ENCODE results near the gene CLEC2A.

The CLEC2A gene

DNA sequence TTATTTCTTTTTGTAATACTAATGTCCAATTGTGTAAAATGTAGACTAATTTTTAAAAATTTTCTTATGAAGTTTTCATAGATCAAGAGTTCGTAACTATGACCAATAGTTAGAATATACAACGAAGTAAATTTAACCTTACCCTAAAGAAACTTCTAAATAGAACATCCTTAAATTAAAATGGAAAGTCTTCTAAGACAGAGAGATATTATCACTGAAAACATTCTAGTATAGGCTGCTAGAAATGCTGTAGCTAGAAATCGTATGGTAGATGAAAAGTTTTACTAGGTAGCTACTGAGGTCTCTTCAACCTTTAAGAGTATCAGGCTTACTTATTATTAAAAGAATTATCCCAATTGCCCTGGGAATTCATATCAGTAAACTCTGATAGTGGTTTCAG is 925 bp downstream of the CLEC2A start:
- DNase-seq = no peak

GRCh38 chr12:9928607-9929006 is 3.6 kb downstream of the CLEC2A start:
- no peak for DNase-seq

DNA sequence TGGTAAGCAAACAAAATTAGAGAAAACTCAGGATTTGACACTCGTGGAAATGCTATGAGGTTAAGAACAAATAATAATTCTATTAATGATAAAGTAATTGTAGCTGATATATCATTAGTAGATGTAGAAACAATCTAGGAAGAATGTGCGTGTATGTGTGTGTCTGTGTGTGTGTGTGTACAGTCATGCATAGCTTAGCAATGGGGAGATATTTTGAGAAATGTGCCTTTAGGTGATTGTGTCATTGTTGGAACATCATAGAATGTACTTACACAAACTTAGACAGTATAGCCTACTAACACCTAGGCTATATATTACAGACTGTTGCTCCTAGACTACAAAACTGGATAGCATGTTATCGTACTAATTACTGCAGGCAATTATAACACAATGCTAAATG is 5.3 kb downstream of the CLEC2A start:
- DNase-seq = no peak

DNA sequence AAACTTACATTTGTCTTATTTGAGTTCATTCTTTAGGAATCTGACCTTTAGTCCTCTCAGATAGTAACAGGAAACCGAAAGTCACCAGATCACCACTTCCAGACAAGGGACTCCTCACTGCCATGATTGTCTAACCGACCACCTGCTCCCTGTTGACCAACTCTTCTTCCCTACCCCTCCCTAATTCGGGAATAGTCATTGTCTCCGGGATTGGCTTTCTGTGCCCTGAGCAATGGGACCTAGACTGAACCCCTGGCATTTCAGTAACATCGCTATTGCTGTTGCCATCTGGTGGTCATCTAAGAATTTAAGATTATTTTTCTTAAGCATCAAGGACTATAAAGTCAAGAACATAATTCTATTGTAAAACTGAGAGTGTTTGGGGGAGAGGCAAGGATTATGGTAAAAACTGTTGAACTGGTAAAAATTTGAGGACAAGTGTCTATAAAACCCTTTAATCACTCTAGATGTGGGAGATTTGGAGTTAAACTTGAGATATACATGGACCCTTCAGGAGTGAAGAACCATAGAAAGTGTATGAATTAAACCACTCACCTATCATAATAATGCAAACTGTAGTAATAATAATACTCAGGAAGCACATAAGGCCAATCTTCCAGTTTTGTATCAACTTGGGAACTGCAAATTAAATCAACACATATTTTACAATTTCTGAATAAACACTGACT is 6.3 kb downstream of the CLEC2A start:
- no peak for DNase-seq

GRCh38 chr12:9922429-9922828 is 9.7 kb downstream of the CLEC2A start:
- no peak for DNase-seq

DNA sequence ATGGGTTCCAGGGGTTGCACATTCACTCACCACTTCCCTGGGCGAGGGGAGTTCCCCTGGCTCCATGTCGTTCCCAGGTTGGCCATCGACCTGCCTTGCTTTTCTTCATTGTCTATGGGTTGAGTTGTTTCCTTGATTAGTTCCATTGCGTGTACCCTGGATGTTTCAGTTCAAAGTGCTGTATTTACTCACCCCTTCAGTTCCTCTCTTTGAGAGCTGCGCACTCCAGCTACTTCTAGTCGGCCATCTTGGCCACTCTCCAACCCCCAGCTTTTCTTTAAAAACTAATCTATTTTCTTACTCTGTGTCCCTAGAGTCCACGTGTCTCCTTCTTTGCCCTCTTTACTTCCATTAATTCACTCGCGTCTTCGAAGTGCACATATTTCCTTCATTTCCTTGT is 11.7 kb downstream of the CLEC2A start:
- no peak for DNase-seq

DNA sequence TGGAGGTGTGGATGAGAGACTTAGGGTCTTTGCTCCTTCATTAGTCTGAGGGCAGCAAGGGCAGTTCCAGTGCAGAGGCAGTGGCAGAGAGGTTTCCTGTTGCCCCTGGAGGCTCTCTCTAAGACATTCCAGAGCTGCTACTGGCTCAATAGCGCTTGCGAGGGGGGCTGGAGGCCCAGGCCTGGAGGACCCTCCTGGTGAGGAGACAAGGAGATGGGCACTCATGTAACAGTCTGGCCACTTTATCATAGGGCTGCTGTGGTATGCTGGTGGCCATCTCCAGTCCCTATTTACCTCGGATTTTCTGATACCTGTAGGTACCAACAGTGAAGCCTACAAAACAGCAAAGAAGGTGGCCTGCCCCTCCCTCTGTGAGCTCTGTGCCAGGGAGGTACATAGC is 12.7 kb downstream of the CLEC2A start:
- DNase-seq = no peak

DNA sequence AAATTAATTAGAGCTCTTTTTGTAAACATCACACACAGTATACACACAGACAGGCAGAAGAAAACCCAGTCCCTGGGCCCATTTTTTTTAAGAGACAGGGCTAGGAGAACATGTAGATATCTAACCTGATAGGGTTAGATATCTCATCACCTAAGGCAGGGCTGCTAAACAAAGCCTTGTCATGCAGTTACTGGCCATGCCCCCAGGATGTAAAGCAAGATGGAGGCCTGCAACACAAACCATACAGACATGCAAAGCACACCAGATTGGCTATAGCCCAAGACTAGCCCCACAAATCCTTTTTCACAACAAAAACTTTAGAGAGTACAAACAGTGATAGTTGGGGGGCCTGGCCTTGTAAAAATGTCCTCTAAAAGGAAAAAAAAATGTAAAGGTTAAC is 20.5 kb downstream of the CLEC2A start:
- no peak for DNase-seq

GRCh38 chr12:9910716-9911421 is 21.3 kb downstream of the CLEC2A start:
- no peak for DNase-seq

DNA sequence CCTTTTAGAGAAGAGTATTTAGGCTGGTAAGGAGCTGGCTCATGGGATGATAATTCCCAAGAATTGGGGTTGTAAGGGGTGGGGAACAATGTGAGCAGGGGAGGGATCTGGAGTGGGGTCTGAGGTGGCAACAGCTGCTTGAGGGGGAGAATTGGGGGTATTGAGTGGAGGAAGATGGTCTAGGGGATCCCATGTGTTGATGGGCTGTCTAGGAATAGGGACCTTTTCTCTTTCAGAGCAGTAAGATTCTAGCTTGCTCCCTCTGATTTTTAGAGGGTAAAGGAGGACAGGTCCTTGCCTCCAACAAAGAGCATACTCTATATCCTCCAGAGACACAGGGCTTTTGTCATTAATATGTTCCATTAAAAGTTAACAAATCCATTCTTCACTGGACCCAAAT is 22.4 kb downstream of the CLEC2A start:
- DNase-seq = no peak

DNA sequence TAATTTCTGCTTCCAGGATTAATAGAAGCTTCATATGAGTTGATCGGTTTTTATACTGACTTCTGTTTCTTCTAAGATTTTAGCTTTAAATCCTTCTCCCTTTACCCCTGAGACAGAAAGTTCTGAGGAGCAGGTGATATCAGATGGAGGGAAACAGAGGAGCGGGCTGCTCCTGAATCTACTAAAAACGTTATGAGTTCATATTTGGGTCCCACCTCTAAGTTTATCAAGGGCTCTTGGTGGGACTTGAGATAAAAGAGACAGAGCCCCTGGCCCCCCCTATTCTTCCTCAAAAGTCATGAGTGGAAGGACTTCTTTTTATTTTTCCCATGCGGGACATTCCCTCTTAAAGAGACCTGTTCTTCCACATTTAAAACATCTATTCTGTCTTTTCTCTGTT is 23.8 kb downstream of the CLEC2A start:
- DNase-seq = no peak

GRCh38 chr12:9907769-9908168 is 24.4 kb downstream of the CLEC2A start:
- DNase-seq = no peak

DNA sequence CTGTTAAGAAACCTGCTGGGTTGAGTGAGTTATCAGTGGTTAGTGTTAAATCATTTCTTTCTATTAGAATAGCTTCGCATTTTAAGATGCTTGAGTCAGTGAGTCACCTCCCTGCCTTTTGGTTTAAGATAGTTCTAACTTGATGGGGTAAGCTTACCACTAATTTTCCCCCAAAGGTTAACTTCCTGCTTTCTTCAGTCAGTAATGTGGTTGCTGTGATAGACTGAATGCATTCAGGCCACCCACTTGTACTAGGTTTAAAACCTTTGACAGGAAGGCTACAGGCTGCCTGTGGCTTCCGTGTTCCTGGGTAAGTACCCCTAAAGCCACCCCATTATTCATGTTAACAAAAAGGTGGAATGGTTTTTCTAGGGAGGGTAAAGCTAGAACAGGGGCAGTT is 25.3 kb downstream of the CLEC2A start:
- DNase-seq = no peak

DNA sequence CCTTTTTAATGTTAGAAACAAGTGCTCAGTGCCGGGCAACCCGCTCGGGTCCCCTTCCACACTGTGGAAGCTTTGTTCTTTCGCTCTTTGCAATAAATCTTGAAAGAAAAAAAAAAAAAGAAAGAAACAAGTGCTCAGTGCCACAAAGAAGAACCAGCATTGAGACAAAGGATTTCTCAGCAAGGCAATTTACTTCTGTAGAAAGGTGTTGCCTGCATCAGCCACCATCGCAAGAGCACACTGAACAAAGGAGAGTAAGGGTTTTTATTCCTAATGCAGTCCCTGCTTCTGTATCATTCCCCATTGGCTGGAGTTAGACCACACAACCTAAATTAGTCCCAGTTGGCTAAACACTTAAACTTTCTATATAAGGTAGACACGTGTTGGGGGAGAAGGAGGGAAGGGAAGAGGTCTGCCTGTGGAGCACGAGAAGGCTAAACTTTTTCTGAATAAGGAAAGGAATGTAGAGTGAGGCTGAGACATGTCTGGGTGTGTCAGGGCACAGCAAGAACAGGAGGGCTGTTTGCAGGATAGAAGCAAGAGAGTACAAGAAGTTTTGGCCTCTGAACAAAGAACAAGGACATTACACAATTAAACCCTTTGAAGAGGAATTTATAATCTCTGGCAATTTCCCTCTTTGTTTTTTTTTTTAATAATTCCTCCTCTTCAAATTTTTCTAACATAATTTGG is 29.5 kb downstream of the CLEC2A start:
- no peak for DNase-seq

GRCh38 chr12:9900930-9901329 is 31.2 kb downstream of the CLEC2A start:
- no peak for DNase-seq

DNA sequence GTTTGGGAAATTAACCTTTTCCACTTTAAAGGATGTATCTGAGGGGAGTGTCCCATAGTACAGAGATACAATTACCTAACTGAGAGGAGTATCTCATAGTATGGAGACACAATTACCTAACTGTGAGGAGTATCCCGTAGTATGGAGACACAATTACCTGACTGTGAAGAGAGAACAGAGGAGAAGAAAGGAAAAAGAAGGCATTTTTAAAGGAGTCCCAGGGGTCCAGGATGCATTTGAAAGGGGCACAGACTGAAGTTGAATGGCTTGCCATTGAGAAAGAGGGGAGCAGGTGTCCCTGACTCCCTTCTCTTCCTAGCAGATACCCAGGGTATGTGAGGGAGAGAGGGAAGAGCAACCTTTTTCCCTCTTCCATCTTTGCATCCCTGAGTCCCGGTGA is 33.0 kb downstream of the CLEC2A start:
- DNase-seq = no peak

DNA sequence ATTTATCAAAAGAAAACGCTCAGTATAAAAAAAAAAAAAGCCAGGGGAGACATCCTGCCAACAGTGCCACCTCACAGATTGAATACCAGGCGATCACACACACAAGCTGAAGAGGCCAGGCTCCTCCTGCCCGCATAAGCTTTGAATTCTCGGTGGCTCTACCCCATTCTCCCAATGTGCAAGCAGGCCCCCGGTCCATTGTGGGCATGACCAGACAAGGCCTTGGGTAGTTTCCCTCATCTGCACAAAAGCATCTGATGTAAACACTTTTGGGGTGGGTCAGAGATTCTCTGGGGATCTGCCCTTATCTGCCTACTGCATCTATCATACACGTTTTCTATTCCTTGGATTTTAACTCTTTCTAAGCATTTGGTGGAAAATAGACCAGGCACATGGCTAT is 34.6 kb downstream of the CLEC2A start:
- DNase-seq = no peak

DNA sequence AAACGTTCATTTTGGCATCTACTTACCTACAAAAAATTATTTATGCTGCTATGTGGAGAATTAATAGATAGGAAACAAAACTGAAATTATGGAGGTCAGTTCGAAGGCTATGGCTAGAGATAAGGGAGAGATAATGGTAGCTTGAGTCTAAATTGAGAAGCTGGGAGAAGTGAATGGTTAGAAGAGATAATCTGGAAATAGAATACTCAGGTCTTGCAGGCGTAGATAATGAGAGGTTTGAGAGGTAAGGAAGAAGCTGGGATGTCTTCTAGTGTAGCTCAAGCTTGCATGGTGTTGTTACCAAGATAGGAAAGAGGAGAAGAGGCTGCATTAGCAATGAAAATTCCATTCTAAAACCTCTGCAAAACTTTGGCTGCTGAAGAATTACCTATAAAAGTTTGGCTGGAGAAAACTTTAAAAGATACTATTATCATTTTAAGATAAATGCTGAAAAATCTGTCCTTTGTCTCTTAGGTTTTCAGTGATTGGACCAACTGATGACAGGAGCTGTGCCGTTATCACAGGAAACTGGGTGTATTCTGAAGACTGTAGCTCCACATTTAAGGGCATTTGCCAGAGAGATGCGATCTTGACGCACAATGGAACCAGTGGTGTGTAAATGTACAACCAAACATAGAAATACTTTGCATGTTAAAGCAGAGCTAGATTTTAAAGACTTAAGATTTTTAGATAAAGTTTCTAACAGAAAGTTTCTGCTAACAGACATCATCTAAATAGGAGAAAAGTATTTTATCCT is 36.8 kb downstream of the CLEC2A start:
- no peak for DNase-seq

DNA sequence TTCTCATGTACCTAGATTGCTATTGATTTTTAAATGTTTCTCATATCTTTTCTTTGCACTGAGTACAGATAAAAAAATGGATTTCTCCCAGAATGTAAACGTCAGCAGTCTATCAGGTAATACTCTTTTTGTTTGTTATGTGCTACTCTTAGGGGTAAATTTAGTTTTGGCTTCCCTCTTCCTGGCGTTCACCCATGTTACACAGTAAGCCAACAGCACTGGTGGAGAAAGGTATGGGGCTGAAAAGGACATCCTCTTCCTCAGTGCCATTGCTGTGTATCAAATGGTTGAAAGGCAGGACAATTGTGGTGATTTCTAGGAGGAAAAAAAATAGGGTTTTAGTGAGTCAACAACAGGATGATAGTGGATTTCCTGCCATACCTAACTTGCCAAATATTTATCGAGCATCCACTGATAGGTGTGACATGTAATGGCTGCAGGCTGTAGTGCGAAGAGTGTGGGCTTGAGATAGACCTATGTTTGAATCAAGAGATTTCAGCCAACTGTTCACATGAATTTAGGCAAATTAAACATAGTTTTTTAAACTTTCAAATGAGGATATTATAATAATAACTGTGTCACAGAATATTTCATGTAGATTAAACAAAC is 43.4 kb downstream of the CLEC2A start:
- no peak for DNase-seq

- no peak for DNase-seq
Measured at GRCh38 chr12:9883175-9883574, 49.0 kb downstream of the CLEC2A start.

- no peak for DNase-seq
Measured at GRCh38 chr12:9881988-9882387, 50.2 kb downstream of the CLEC2A start.

- no peak for DNase-seq
Measured at GRCh38 chr12:9881246-9881645, 50.9 kb downstream of the CLEC2A start, which contains the start of gene KLRF2. KLRF2 (plus strand) TSS chr12:9881489; CDS start chr12:9881596, 107 bp downstream.

DNA sequence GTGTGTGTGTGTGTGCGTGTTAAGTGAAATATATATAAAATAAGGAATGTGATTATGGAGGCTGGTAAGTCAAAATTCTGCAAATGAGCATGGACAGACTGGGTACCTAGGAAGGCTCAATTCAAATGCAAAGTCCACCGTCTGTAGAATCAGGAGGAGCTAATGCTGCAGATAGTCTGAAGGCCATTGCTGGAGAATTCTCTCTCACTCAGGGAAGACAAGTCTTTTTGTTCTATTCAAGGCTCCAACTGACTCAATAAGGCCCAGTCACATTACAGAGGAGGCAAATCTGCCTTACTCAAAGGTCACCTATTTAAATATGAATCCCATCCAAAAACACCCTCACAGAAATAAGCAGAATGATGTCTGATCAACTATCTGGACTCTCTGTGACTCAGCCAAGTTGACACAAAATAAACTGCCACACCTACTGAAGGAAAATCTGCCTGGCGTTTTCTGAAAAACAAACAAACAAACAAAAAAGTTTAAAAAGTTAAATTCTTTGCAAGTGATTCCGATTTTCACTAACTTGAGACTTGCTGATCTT is 51.6 kb downstream of the CLEC2A start:
- no peak for DNase-seq

Measured in DMS79 treated with DMSO at 0.1 percent for 48 hours (cell line).